Naive thymus-derived CD4-positive, alpha-beta T cell (primary cell): ENCODE measurements around the gene LCE4A. TPM values are rescaled to one million over a fixed set of nuclear protein-coding genes. Genes with fewer than 3 reads are reported as not detected.

Experiments
- ATAC-seq: fragments of 150-1000 bp; cut with Tn5 transposase; 2 replicates; pipeline ENCODE4 v1.10.0; 2021; ENCODE audit warnings: mild to moderate bottlenecking, moderate library complexity
- CTCF ChIA-PET: fragments of 350-600 bp; sonication (Branson Sonifier 250); formaldehyde crosslinking; loops from one replicate; lab custom pipeline; 2021; ENCODE audit warnings: antibody characterized with exemption; lab: Charles Lee
- POLR2A ChIA-PET: fragments of 350-600 bp; sonication (Branson Sonifier 250); formaldehyde crosslinking; loops from one replicate; lab custom pipeline; 2021; ENCODE audit warnings: antibody characterized with exemption, inconsistent platforms; lab: Charles Lee
- DNase-seq, 9 donors: peaks; one replicate each; pipeline versions ENCODE4 v3.0.0 to v3.0.0-alpha.2; 2020 to 2022; ENCODE audit warnings: mixed read lengths in 1 of 9
- H3K27ac ChIP-seq: one replicate; pipeline ENCODE4 v1.7.0; 2013; ENCODE audit warnings: mild to moderate bottlenecking, low read depth, low read length, moderate library complexity
- H3K27me3 ChIP-seq, 2 donors: one replicate each; pipeline ENCODE4 v1.7.0; 2013; ENCODE audit warnings: low read length in 2 of 2, mild to moderate bottlenecking in 2 of 2, moderate library complexity in 2 of 2; ENCODE audit not compliant: control insufficient read depth in 2 of 2, insufficient read depth in 2 of 2
- H3K36me3 ChIP-seq, 3 experiments: 1 replicate in 2 of 3; 2 replicates in 1 of 3; pipeline ENCODE4 v1.7.0; 2013; ENCODE audit warnings: low read length in 3 of 3, mild to moderate bottlenecking in 3 of 3, moderate library complexity in 1 of 3; ENCODE audit not compliant: insufficient read depth in 3 of 3, control insufficient read depth in 2 of 3
- H3K4me1 ChIP-seq, 2 donors: one replicate each; pipeline ENCODE4 v1.7.0; 2013; ENCODE audit warnings: low read length in 2 of 2, mild to moderate bottlenecking in 2 of 2, moderate library complexity in 1 of 2; ENCODE audit not compliant: control insufficient read depth in 2 of 2, insufficient read depth in 2 of 2
- H3K4me3 ChIP-seq: 2 replicates; pipeline ENCODE4 v1.7.0; 2013; ENCODE audit warnings: mild to moderate bottlenecking, low read length
- H3K9me3 ChIP-seq, 3 experiments: 1 replicate in 2 of 3; 2 replicates in 1 of 3; pipeline ENCODE4 v1.7.0; 2013; ENCODE audit warnings: low read length in 3 of 3; ENCODE audit not compliant: control insufficient read depth in 2 of 3
- H3K27ac Mint-ChIP-seq, 9 donors: one replicate each; pipeline ENCODE4 v1.8.0; 2020 to 2022; ENCODE audit warnings: mixed read lengths in 9 of 9, mild to moderate bottlenecking in 8 of 9, moderate library complexity in 5 of 9, inconsistent platforms in 2 of 9
- H3K27me3 Mint-ChIP-seq, 5 donors: one replicate each; pipeline ENCODE4 v1.8.0; 2021 to 2022; ENCODE audit warnings: mixed read lengths in 5 of 5, mild to moderate bottlenecking in 1 of 5
- H3K36me3 Mint-ChIP-seq, 5 donors: one replicate each; pipeline ENCODE4 v1.8.0; 2020 to 2022; ENCODE audit warnings: mixed read lengths in 5 of 5, mild to moderate bottlenecking in 3 of 5, inconsistent platforms in 1 of 5
- H3K4me1 Mint-ChIP-seq, 7 donors: one replicate each; pipeline ENCODE4 v1.8.0; 2020 to 2022; ENCODE audit warnings: mixed read lengths in 7 of 7, mild to moderate bottlenecking in 3 of 7, inconsistent platforms in 1 of 7
- H3K4me3 Mint-ChIP-seq, 10 donors: one replicate each; pipeline ENCODE4 v1.8.0; 2020 to 2022; ENCODE audit warnings: mild to moderate bottlenecking in 10 of 10, mixed read lengths in 10 of 10, moderate library complexity in 6 of 10, inconsistent platforms in 2 of 10
- H3K9me3 Mint-ChIP-seq, 11 donors: one replicate each; pipeline ENCODE4 v1.8.0; 2020 to 2022; ENCODE audit warnings: mixed read lengths in 11 of 11, mild to moderate bottlenecking in 4 of 11, inconsistent platforms in 1 of 11, moderate library complexity in 1 of 11
- intact Hi-C, 2 donors: fragments of 100-400 bp; cut with micrococcal nuclease; formaldehyde crosslinking; loops; one replicate each; pipeline ENCODE4 v1.15.1; 2023
- polyA plus RNA-seq, 2 donors: library from polyadenylated mRNA; unstranded; fragments of 300-500 nt; fragmentation: Illumina TruSeq; gene quantifications; one replicate each; pipeline ENCODE4 v1.2.3, GENCODE V29; 2021
- total RNA-seq, 6 experiments: library from RNA in 5 of 6; stranded (reverse) in 5 of 6; gene quantifications; 1 replicate in 5 of 6; 2 replicates in 1 of 6; pipeline ENCODE4 v1.2.3 and lab custom pipeline; 2021 to 2026

LCE4A gene
- total and polyA plus RNA-seq, 7 experiments from 2014 or later, result not detected

DNA sequence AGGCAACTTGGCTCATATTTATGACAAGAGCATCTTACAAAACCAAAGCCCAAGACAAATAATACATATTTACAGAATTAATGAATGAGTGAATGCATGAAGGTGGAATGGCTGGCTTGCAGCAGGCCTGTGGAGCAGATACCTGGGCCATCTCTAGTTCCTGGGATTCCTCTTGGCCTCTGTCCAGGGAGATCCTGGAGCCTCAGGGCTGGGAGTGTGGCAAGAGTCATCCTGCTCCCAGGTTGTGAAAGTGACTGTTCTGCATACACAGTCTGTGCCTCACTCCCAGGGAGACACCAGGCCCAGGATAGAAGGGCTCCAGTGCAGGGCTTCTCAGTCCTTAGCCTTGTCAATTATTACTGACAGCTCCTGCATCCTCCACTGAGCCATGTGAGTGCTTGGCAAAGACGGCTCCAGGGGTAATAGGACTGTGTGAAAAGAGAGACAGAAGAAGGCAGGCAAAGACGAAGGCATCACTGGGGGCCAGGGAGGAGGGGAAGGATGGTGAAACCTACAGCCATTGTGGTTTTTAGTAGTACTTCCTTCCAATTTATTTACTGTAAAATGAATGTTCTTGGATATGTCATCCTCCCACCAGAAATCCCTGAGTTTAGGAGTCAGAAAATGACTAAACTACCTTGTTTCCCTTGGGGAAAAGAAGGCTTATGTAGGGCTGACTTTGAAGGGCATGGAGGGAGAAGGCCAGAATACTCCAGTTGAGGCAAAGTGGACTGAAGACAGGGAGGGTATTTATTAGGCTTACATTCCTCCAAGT is 35.6 kb downstream of the LCE4A start:
- no peak for ATAC-seq
- Histone ChIP-seq H3K4me3 (no peak overlapping the region), H3K27ac (no peak overlapping the region), H3K36me3 (no peaks in the 10 kb centered on the region), H3K9me3 (no peaks in the 10 kb centered on the region), H3K4me1 (no peaks in the 10 kb centered on the region), H3K27me3 (no peaks in the 10 kb centered on the region)
- Mint-ChIP-seq H3K36me3 (no peaks in the 10 kb centered on the region), H3K4me1 (peaks cover 0 to 2% (median 0%) of the 10 kb centered on the region in 7 donors), H3K27me3 (peaks cover 10 to 54% (median 44%) of the 10 kb centered on the region in 5 donors), H3K4me3 (no peak overlapping the region), H3K27ac (no peak overlapping the region), H3K9me3 (peaks cover 0 to 7% (median 0%) of the 10 kb centered on the region in 11 donors)
- intact Hi-C loops, result no loop called here
- POLR2A ChIA-PET, result no interaction called here
- DNase-seq, result no peak
- CTCF ChIA-PET, result no interaction called here

DNA sequence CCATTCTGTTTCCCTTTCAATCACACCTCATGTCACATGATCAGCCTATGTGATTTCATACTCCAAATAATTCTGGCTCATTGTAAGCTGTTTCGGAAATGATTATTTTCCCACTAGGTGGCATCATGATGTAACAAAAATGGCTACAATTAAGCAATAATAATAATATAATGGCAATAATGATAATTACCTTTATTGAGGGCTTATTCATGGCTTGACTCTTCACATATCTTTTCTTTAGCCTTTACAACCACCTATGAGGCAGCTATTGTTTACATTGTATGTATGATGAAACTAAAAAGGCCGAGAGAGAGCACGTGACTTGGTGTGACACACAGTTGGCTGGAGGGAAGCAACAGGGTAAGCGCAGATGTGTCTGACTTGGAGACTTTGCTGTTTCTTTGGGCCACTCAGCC is 37.3 kb downstream of the LCE4A start:
- H3K9me3 Mint-ChIP-seq, result peaks cover 0 to 7% (median 0%) of the 10 kb centered on the region in 11 donors
- peaks cover 0 to 2% (median 0%) of the 10 kb centered on the region in 7 donors for H3K4me1 Mint-ChIP-seq
- DNase-seq (no peak), ATAC-seq (no peak)
- H3K27ac Mint-ChIP-seq, result no peak overlapping the region
- intact Hi-C loops, result no loop called here
- POLR2A ChIA-PET, result no interaction called here
- no peaks in the 10 kb centered on the region for H3K27me3 ChIP-seq
- H3K27ac ChIP-seq, result no peak overlapping the region
- no peaks in the 10 kb centered on the region for H3K9me3 ChIP-seq
- no peaks in the 10 kb centered on the region for H3K36me3 Mint-ChIP-seq
- no peaks in the 10 kb centered on the region for H3K4me1 ChIP-seq
- no peak overlapping the region for H3K4me3 Mint-ChIP-seq
- CTCF ChIA-PET, result no interaction called here
- H3K4me3 ChIP-seq, result no peak overlapping the region
- H3K36me3 ChIP-seq, result no peaks in the 10 kb centered on the region
- H3K27me3 Mint-ChIP-seq, result peaks cover 11 to 52% (median 44%) of the 10 kb centered on the region in 5 donors

DNA sequence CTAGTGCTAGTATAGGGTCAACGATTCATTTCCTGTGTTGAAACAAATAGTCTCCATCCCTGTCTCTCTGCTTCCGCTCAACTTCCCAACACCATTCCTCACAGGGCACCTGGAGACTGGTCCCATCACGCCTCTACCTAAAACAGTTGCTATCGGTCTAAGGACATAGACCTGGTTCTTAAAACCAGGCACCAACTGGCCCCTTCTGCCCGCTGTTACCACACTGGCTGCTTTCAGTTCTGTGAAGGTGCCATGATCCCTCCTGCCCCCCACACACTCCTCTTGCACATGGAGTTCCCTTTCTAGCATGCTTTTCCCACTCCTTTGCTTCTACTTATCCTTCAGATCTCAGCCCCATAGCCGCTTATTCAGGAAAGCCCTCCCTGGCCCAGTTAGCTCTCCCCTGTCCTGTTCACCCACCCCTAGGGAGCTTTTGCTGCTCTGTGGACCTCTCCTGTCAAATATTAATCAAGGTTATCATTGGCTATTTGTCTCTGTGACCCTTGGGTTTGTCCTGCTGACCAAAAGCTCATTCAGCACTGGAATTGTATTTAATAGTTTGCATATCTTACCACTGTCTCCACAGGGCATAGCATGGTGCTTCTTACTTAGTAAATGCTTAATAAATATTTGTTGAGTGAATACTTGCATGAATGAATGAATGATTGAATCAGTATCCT is 37.9 kb downstream of the LCE4A start:
- no peak overlapping the region for H3K4me3 ChIP-seq
- Mint-ChIP-seq H3K36me3 (no peaks in the 10 kb centered on the region), H3K4me1 (peaks cover 0 to 2% (median 0%) of the 10 kb centered on the region in 7 donors), H3K27me3 (peaks cover 17 to 58% (median 50%) of the 10 kb centered on the region in 5 donors), H3K27ac (no peak overlapping the region), H3K9me3 (peaks cover 0 to 7% (median 0%) of the 10 kb centered on the region in 11 donors), H3K4me3 (no peak overlapping the region)
- ChIA-PET CTCF (no interaction called here), POLR2A (no interaction called here)
- DNase-seq (no peak), ATAC-seq (no peak)
- intact Hi-C loops, result no loop called here
- no peaks in the 10 kb centered on the region for H3K4me1 ChIP-seq
- no peaks in the 10 kb centered on the region for H3K27me3 ChIP-seq
- no peak overlapping the region for H3K27ac ChIP-seq
- H3K9me3 ChIP-seq, result no peaks in the 10 kb centered on the region
- H3K36me3 ChIP-seq, result no peaks in the 10 kb centered on the region

DNA sequence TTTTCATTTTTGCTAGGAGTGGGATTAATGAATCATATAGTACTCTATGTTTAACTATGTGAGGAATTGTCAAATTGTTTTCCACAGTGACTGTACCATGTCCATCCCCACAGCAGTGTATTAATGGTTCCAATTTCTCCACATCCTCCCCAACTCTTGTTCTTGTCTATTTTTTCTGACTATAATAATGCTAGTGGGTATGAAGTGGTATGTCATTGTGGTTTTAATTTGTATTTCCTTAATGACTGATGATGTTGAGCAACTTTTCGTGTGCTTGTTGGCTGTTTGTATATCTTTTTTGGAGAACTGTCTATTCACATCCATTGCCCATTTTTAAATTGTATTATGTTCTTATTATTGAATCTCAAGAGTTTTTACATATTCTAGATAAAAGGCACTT is 39.9 kb downstream of the LCE4A start:
- ChIA-PET POLR2A (no interaction called here), CTCF (no interaction called here)
- H3K36me3 ChIP-seq, result no peaks in the 10 kb centered on the region
- Mint-ChIP-seq H3K4me1 (no peaks in the 10 kb centered on the region), H3K27me3 (peaks cover 15 to 67% (median 49%) of the 10 kb centered on the region in 5 donors), H3K36me3 (no peaks in the 10 kb centered on the region), H3K4me3 (no peak overlapping the region), H3K9me3 (peaks cover 0 to 5% (median 0%) of the 10 kb centered on the region in 11 donors), H3K27ac (no peak overlapping the region)
- no peak for DNase-seq
- no peak overlapping the region for H3K4me3 ChIP-seq
- no peaks in the 10 kb centered on the region for H3K9me3 ChIP-seq
- H3K27ac ChIP-seq, result no peak overlapping the region
- H3K4me1 ChIP-seq, result no peaks in the 10 kb centered on the region
- no peaks in the 10 kb centered on the region for H3K27me3 ChIP-seq
- intact Hi-C loops, result no loop called here
- no peak for ATAC-seq

DNA sequence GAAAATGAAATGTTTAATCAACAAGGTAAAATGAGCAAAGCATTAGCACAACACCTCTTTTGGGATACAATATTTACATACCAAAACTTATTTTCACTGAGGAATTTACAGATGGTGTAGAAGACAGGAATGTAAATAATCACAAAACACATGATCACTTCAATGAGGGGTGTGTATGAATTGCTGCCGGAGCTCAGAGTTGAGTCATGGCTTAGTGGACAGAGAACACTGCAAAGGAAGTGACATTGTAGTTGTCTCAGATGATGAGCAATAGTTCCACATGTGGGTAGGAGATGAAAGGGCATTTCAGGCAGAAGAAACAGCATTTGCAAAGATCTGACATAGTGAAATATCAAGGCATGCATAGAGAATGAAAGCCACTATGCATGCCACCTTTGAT is 44.3 kb downstream of the LCE4A start:
- intact Hi-C loops, result no loop called here
- Mint-ChIP-seq H3K27ac (no peak overlapping the region), H3K4me3 (no peak overlapping the region), H3K27me3 (peaks cover 19 to 59% (median 48%) of the 10 kb centered on the region in 5 donors), H3K4me1 (no peaks in the 10 kb centered on the region), H3K9me3 (peaks cover 0 to 4% (median 0%) of the 10 kb centered on the region in 11 donors), H3K36me3 (no peaks in the 10 kb centered on the region)
- Histone ChIP-seq H3K4me1 (no peaks in the 10 kb centered on the region), H3K27ac (no peak overlapping the region), H3K27me3 (no peaks in the 10 kb centered on the region), H3K36me3 (no peaks in the 10 kb centered on the region), H3K4me3 (no peak overlapping the region), H3K9me3 (no peaks in the 10 kb centered on the region)
- CTCF ChIA-PET, result no interaction called here
- DNase-seq (no peak), ATAC-seq (no peak)
- POLR2A ChIA-PET, result no interaction called here

DNA sequence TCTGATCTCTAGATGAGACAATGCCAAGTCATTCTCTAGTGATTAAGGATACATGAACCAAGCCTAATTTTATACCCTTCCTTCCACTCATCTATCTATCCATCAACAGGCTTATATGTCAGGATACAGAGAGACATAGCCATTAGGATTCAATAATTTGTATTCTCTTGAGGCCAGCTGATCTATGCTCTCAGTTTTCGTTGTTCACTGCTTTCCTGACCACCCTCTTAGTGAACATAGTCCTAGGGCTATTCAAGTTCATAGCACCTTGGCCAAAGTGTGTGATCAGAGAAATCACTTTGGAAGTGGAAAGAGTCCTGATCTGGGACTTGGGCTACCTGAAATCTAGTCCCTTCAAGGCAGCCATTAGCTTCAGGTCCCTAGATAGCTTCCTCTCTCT is 45.6 kb downstream of the LCE4A start:
- peaks cover 15 to 52% (median 51%) of the 10 kb centered on the region in 5 donors for H3K27me3 Mint-ChIP-seq
- H3K9me3 Mint-ChIP-seq, result peaks cover 0 to 4% (median 0%) of the 10 kb centered on the region in 11 donors
- H3K4me1 ChIP-seq, result no peaks in the 10 kb centered on the region
- H3K4me3 ChIP-seq, result no peak overlapping the region
- no peaks in the 10 kb centered on the region for H3K9me3 ChIP-seq
- ChIA-PET CTCF (no interaction called here), POLR2A (no interaction called here)
- H3K27me3 ChIP-seq, result no peaks in the 10 kb centered on the region
- no peak overlapping the region for H3K27ac Mint-ChIP-seq
- intact Hi-C loops, result no loop called here
- no peak for DNase-seq
- no peak for ATAC-seq
- no peaks in the 10 kb centered on the region for H3K4me1 Mint-ChIP-seq
- H3K27ac ChIP-seq, result no peak overlapping the region
- H3K4me3 Mint-ChIP-seq, result no peak overlapping the region
- H3K36me3 ChIP-seq, result no peaks in the 10 kb centered on the region
- H3K36me3 Mint-ChIP-seq, result no peaks in the 10 kb centered on the region
